Lung (tissue), 12 donors: Measurements from ENCODE around the gene PLA2G2F. TPM values are rescaled to one million over a fixed set of nuclear protein-coding genes. Genes with fewer than 3 reads are reported as not detected.

ENCODE experiments used
- ATAC-seq: fragments of 200-7000 bp; cut with Tn5 transposase; one replicate; pipeline ENCODE4 v1.9.1; 2020; ENCODE audit warnings: moderate number of reproducible peaks; ENCODE audit not compliant: insufficient read depth, low FRiP score
- DNase-seq, 3 donors: peaks; one replicate each; pipeline ENCODE4 v3.0.0-alpha.2; 2013 to 2017
- H3K27ac ChIP-seq, 2 donors: one replicate each; pipeline ENCODE4 v1.5.1; 2013; ENCODE audit warnings: mild to moderate bottlenecking in 2 of 2, moderate library complexity in 2 of 2, control low read depth in 1 of 2, inconsistent platforms in 1 of 2, low read depth in 1 of 2, low read length in 1 of 2
- H3K27me3 ChIP-seq, 3 donors: one replicate each; pipeline ENCODE4 v1.5.1; 2013; ENCODE audit warnings: low read length in 2 of 3; ENCODE audit not compliant: control insufficient read depth in 3 of 3, insufficient read depth in 3 of 3
- H3K36me3 ChIP-seq, 4 donors: one replicate each; pipeline ENCODE4 v1.5.1; 2013; ENCODE audit warnings: low read length in 4 of 4, mild to moderate bottlenecking in 1 of 4, moderate library complexity in 1 of 4; ENCODE audit not compliant: control insufficient read depth in 4 of 4, insufficient read depth in 4 of 4
- H3K4me1 ChIP-seq, 5 donors: one replicate each; pipeline ENCODE4 v1.5.1; 2013; ENCODE audit warnings: low read length in 5 of 5, mild to moderate bottlenecking in 2 of 5, moderate library complexity in 1 of 5; ENCODE audit not compliant: control insufficient read depth in 5 of 5, insufficient read depth in 5 of 5
- H3K4me3 ChIP-seq: one replicate; pipeline ENCODE4 v1.5.1; 2013; ENCODE audit warnings: mild to moderate bottlenecking, control low read depth, moderate library complexity
- H3K9ac ChIP-seq, 2 donors: one replicate each; pipeline ENCODE4 v1.5.1; 2013; ENCODE audit warnings: low read length in 2 of 2, control low read depth in 1 of 2; ENCODE audit not compliant: insufficient read depth in 1 of 2
- H3K9me3 ChIP-seq, 4 donors: one replicate each; pipeline ENCODE4 v1.5.1; 2013; ENCODE audit warnings: low read length in 3 of 4, mild to moderate bottlenecking in 1 of 4, moderate library complexity in 1 of 4; ENCODE audit not compliant: control insufficient read depth in 4 of 4, insufficient read depth in 3 of 4
- CTCF ChIP-seq: IDR thresholded peaks from 2 replicates; pipeline ENCODE4 v1.5.1; 2012; ENCODE audit warnings: mild to moderate bottlenecking; ENCODE audit errors: control extremely low read depth, extremely low read depth
- WGBS, 2 donors: extraction: QIAGEN DNeasy Blood & Tissue Kit; methylation state at CpG; one replicate each; pipeline ENCODE4 v1.1.7; 2013; 5-methylcytosine and 5-hydroxymethylcytosine counted together
- polyA plus RNA-seq, 2 donors: library from polyadenylated mRNA; stranded (reverse); fragments of 200-250 nt; gene quantifications; one replicate each; pipeline ENCODE4 v1.2.1, GENCODE V29; 2013
- total RNA-seq, 2 donors: library from RNA; depleted of rRNA in 1 of 2; stranded (reverse); fragments of >200 nt in 1 of 2; gene quantifications; one replicate each; pipeline ENCODE4 v1.2.1, GENCODE V29; 2014 to 2021
- donor health status: control.
- donor health status: control.
- donor health status: Bipolar disorder and iron deficiency.
- donor health status: healthy.
- donor health status: DM: yes; HTN: yes; CAD: no.

PLA2G2F gene
- total and polyA plus RNA-seq, 4 donors = not detected

GRCh38 chr1:20136249-20136648 is 2.9 kb upstream of the PLA2G2F start:
- ATAC-seq (no peak), DNase-seq (no peak)
- Histone ChIP-seq H3K36me3 (no peaks in the 10 kb centered on the region), H3K4me3 (no peak overlapping the region), H3K9ac (no peak overlapping the region), H3K9me3 (no peaks in the 10 kb centered on the region), H3K4me1 (peaks cover 0 to 10% (median 0%) of the 10 kb centered on the region in 5 donors), H3K27ac (no peak overlapping the region), H3K27me3 (no peaks in the 10 kb centered on the region)
- 97 to 98% methylated on average over 3 of the region's 3 CpGs for WGBS, 2 donors
- TF ChIP-seq CTCF = no peak

GRCh38 chr1:20137055-20137454 is 2.1 kb upstream of the PLA2G2F start:
- H3K27ac ChIP-seq = no peak overlapping the region
- H3K27me3 ChIP-seq = no peaks in the 10 kb centered on the region
- no peak overlapping the region for H3K4me3 ChIP-seq
- H3K4me1 ChIP-seq = peaks cover 0 to 10% (median 0%) of the 10 kb centered on the region in 5 donors
- TF ChIP-seq CTCF = no peak
- no peaks in the 10 kb centered on the region for H3K9me3 ChIP-seq
- WGBS, 2 donors = 74 to 93% methylated on average over 4 of the region's 4 CpGs
- no peaks in the 10 kb centered on the region for H3K36me3 ChIP-seq
- no peak overlapping the region for H3K9ac ChIP-seq
- ATAC-seq (no peak), DNase-seq (peak in 2 of 3 donors; percentile 26 to 61)

- WGBS, 2 donors = 75 to 87% methylated on average over 1 of the region's 1 CpG
- no peak overlapping the region for H3K27ac ChIP-seq
- H3K9ac ChIP-seq = no peak overlapping the region
- ATAC-seq (no peak), DNase-seq (no peak)
- H3K4me3 ChIP-seq = no peak overlapping the region
- H3K4me1 ChIP-seq = peaks cover 0 to 10% (median 0%) of the 10 kb centered on the region in 5 donors
- no peaks in the 10 kb centered on the region for H3K27me3 ChIP-seq
- TF ChIP-seq CTCF = no peak
- no peaks in the 10 kb centered on the region for H3K36me3 ChIP-seq
- no peaks in the 10 kb centered on the region for H3K9me3 ChIP-seq
These were observed 1.5 kb upstream of the PLA2G2F start for GRCh38 chr1:20137604-20138003.

- Histone ChIP-seq H3K9me3 (no peaks in the 10 kb centered on the region), H3K9ac (no peak overlapping the region), H3K4me3 (no peak overlapping the region), H3K36me3 (no peaks in the 10 kb centered on the region), H3K27me3 (no peaks in the 10 kb centered on the region), H3K27ac (no peak overlapping the region), H3K4me1 (peaks cover 0 to 10% (median 0%) of the 10 kb centered on the region in 5 donors)
- no peak for ATAC-seq
- TF ChIP-seq CTCF = no peak
- DNase-seq = no peak
- 92 to 94% methylated on average over 6 of the region's 6 CpGs for WGBS, 2 donors
These were observed 777 bp upstream of the PLA2G2F start for GRCh38 chr1:20138346-20138745.
